ENCODE results near the gene NLK.

GRCh38 chr17:28142305-28142704 is 99.8 kb downstream of the NLK start:
- no peak for TF ChIP-seq CTCF (conservative IDR thresholded peaks at IDR 0.05; ENCODE audit: low read depth, low read length)
- no peak for TF ChIP-seq EZH2 (IDR thresholded peaks at IDR 0.05; ENCODE audit: low read length, unreplicated experiment)
